GM12892 (cell line): ENCODE data around the gene RAP1B.

Experiments
- POLR2A ChIP-seq: IDR thresholded peaks from 2 replicates; pipeline ENCODE4 v1.6.1; 2011; ENCODE audit warnings: low read depth, low read length, control low read depth
- POLR2AphosphoS5 ChIP-seq: IDR thresholded peaks from 2 replicates; pipeline ENCODE4 v1.6.1; 2011; ENCODE audit warnings: low read depth, low read length, control low read depth

DNA sequence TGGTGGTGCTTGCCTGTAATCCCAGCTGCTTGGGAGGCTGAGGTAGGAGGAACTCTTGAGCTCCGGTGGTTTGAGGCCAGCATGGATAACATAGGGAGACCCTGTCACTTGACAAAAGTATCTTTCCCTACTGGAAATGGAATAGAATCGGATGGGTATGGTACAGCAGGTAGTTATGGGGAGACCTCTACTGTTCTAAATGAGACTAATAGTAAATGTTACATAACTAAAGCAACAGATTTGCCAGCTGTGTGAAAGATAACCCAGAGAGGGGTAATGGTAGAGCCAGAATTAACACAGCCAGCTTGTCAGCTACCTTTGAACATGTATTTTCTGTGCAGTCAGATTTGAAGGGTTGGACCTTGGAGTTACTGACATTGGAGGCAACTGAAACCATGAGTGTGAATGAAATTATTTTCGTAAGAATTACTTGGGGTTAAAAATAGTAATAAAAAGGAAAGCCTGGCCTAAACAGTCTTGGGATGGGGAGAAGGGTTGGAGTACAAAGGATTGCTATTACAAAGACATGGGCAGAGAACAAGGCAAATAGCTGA is 54.4 kb downstream of the RAP1B start:
- TF ChIP-seq POLR2AphosphoS5, result no peak
- TF ChIP-seq POLR2A, result no peak
